ENCODE data around the gene CLDN15. TPM values are rescaled to one million over a fixed set of nuclear protein-coding genes. Genes with fewer than 3 reads are reported as not detected.
"Not testable (repeated sequence)": the region's sequence is repeated elsewhere in the genome, so short reads cannot be mapped to it uniquely, and the experiment has no call there.

Gene CLDN15
- total RNA-seq, 1 donor from 2014 or later: 11.3 TPM

DNA sequence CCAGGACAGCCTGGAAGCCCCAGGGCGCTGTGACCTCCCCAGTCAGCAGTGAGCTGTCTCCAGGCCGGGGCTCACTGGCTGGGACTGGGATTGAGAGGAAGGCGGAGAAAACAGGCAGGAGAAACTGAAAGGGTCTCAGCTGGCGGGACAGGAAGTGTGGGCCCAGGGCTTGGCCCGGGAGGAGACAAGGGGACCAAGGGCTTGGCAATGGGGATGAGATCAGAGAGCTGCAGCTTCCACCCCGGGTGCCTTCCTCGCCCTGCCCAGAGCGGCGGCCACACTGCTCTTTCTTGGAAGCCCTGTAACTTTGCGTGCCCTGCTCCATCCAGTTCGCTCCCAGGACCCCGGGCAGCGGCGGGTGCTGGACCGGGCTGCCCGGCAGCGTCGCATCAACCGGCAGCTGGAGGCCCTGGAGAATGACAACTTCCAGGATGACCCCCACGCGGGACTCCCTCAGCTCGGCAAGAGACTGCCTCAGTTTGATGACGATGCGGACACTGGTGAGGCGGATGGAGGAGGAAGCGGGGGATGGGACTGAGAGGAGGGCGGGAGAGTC, 15.2 kb downstream of the CLDN15 start:
- DNase-seq (ENCODE audit: low spot score): no peak

- no peak for DNase-seq (ENCODE audit: low spot score)
These were observed 17.3 kb downstream of the CLDN15 start for GRCh38 chr7:101220295-101220694.

DNA sequence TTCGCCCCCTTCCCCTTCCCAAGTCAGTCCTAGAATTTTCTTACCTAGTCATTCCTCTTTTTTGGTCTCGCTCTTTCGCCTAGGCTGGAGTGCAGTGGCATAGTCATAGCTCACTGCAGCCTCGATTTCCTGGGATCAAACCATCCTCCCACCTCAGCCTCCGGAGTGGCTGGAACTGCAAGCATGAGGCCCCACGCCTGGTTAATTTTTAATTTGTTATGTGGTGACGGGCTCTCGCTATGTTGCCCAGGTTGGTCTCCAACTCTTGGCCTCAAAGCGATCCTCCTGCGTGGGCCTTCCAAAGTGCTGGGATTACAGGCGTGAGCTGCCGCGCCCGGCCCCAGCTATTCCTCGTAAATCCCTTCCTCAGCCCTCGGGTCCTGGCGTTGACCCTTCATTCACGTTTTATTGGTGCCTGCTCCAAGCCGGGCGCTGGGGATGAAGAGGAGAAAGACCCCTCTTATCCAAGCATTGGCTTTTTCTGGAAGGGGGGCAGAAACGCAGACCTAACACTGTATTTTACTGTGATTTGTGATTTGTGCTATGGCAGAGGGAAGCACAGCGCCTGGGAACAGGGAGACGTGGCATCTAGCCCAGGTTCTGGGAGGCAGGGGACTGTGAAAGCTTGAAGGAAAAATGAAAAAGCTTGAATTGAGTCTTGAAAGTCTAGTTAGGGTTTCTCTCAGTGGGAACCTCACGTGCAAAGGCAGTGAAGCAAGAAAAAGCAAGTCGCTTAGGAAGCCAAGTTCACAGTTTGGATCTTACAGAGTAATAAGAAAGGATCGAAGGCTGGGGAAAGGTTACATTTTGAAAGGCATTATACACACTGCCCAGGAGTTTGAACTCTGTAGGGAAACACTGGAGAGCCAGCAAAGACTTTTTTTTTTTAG, 19.1 kb downstream of the CLDN15 start:
- DNase-seq (ENCODE audit: low spot score): no peak

GRCh38 chr7:101217388-101218235, 20.0 kb downstream of the CLDN15 start, which contains the start of the genes PLOD3 and ZNHIT1:
PLOD3 (minus strand) TSS chr7:101217581; CDS start chr7:101217274, 307 bp downstream.
ZNHIT1 (plus strand) TSS chr7:101218165; CDS start chr7:101218196, 31 bp downstream.
- peak; percentile 97 for DNase-seq (ENCODE audit: low spot score)

DNA sequence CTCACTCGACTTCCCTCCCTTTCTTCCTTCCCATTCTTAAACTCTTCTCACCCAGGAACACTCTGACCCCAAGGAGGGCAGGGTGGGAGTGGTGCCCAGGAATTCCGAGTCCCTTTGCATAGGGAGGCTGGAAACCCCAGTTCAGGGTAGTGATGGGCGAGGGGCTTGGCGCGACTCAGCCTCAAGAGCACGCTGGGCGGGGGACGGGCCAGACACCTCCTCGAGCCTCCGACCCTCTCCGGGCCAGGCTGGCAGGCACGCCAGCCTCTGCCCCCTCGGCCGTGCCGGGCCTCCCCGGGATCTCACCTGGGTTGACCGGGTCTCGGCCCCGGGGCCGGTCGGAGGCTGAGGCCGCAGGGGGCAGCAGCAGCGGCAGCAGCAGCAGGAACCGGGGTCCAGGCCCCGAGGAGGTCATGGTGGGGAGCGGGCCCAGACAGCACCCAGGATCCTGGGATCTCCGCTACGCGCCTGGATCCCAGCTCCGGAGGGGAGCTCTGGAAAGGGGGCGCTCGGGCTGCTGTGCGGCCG, 20.7 kb downstream of the CLDN15 start:
- DNase-seq (ENCODE audit: low spot score): no peak

DNA sequence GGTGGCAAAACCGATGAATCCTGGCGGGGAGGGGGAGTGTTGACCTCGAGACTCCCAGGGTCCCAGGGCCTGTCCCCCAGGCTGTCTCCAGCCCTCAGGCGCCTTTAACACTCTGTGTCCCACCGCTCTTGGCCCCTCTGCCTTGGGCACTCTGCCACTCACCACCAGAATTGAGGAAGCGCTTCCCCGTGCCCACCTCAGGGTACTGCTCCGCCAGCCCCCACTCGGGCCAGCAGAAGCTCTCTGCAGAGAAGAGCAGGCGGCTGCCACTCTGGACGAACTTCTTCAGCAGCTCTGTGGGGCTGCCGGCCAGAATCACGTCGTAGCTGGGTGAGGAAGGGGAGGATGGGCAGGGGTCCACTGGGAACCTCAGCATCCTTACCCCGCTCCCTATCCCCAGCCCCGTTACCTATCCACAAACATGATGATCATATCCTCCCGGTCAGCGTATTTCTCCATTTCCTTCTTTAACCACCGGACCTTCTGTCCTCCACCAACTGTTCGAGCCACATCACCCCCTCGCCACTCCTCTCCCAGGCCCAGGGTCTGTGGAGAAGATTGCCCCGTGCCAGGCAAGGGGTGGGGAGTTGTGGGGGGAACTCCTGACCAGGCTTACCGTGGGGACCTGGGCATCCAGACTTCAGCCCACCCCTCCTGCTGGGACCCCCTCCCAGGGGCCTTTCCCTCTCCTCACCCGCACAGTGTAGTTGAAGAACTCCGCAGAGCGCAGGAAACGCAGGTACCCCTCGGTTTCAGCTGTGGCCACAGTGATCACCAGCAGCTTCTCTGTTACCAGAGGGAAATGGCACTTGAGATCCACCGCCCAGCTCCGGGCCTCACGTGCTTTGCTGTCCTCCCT, 21.4 kb downstream of the CLDN15 start:
- DNase-seq (ENCODE audit: low spot score): no peak

DNA sequence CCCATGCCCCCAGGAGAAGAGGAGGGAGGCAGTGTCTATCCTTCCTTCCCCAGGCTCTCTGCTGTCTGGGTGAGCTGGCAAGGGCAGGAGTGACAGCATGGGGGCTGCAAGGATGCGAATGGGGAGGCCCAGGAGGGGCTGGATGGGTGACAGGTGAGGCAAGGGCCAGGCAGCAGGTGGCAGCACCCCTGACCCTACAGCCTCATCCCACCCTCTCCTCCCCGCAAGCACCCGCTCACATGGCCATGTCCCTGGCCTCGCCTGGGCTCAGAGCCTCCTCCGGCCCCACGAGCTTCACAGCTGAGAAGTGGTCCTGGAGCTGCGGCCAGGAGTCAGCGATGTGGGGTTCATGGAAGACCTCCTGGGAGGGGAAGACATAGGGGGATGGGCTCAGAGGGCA, 25.6 kb downstream of the CLDN15 start:
- DNase-seq (ENCODE audit: low spot score): no peak

GRCh38 chr7:101211501-101211900, 26.1 kb downstream of the CLDN15 start:
- DNase-seq (ENCODE audit: low spot score): no peak

- DNase-seq (ENCODE audit: low spot score): no peak
These were observed 27.5 kb downstream of the CLDN15 start for GRCh38 chr7:101210143-101210542.

DNA sequence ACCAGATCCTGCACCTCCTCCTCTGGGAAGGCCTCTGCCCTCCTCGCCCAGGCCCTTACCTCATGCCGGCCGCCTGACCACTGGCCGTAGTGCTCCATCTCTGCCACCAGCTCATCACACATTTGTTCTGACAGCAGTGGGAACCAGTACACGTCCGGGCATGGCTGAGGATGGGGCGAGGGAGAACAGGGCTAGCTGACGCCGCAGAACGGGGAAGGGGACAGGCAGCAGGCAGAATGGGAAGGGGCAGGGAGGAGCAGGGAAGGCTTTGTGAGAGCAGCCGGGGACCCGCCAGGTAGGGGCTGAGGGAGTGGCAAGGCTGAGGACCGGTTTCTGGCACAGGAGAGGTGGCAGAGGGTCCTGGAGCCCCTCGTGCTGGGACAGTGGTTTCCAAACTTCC, 28.8 kb downstream of the CLDN15 start:
- DNase-seq (ENCODE audit: low spot score): no peak

- no peak for DNase-seq (ENCODE audit: low spot score)
These were observed 30.1 kb downstream of the CLDN15 start for GRCh38 chr7:101207459-101207858.

GRCh38 chr7:101206665-101207042, 30.9 kb downstream of the CLDN15 start:
- DNase-seq (ENCODE audit: low spot score): no peak

GRCh38 chr7:101205901-101206664, 31.5 kb downstream of the CLDN15 start:
- no peak for DNase-seq (ENCODE audit: low spot score)

- DNase-seq (ENCODE audit: low spot score): not testable (repeated sequence)
These were observed 33.6 kb downstream of the CLDN15 start for GRCh38 chr7:101203740-101204738.

DNA sequence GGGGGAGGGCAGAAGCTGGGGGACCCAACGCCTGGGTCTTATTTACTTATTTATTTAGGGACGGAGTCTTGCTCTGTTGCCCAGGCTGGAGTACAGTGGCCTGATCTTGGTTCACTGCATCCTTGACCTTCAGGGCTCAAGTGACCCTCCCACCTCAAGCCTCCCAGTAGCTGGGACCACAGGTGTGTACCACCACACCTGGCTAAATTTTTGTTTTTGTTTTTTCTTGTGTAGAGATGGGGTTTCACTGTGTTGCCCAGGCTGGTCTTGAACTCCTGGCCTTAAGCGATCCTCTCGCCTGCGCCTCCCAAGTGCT, 35.0 kb downstream of the CLDN15 start:
- no peak for DNase-seq (ENCODE audit: low spot score)

- no peak for DNase-seq (ENCODE audit: low spot score)
These were observed 35.7 kb downstream of the CLDN15 start for GRCh38 chr7:101201695-101202602.

GRCh38 chr7:101200862-101201599, 36.6 kb downstream of the CLDN15 start, which contains the start of gene MOGAT3:
MOGAT3 (minus strand) TSS chr7:101201036; CDS start chr7:101200854, 182 bp downstream.
- no peak for DNase-seq (ENCODE audit: low spot score)

All from ureter (tissue), 1 donor.